CD4-positive, alpha-beta T cell (primary cell): ENCODE measurements around the gene SLC38A3. TPM values are rescaled to one million over a fixed set of nuclear protein-coding genes. Genes with fewer than 3 reads are reported as not detected.

Source experiments
- ATAC-seq: fragments of 200-7000 bp; cut with Tn5 transposase; one replicate; pipeline ENCODE4 v1.10.0; 2022; ENCODE audit warnings: mild to moderate bottlenecking; ENCODE audit not compliant: poor library complexity
- CTCF ChIA-PET: fragments of 350-600 bp; sonication (Branson Sonifier 250); formaldehyde crosslinking; loops from one replicate; lab custom pipeline; 2021; ENCODE audit warnings: antibody characterized with exemption, inconsistent platforms; lab: Charles Lee
- POLR2A ChIA-PET: fragments of 350-600 bp; sonication (Branson Sonifier 250); formaldehyde crosslinking; loops from one replicate; lab custom pipeline; 2021; ENCODE audit warnings: antibody characterized with exemption, inconsistent platforms; lab: Charles Lee
- DNase-seq, 14 experiments: peaks; one replicate each; pipeline ENCODE4 v3.0.0-alpha.2; 2013 to 2020; ENCODE audit warnings: mixed read lengths in 2 of 14
- H3K27ac ChIP-seq, 2 donors: one replicate each; pipeline versions ENCODE4 v1.5.1 to v1.7.0; 2013; ENCODE audit warnings: low read length in 2 of 2, low read depth in 1 of 2, mild to moderate bottlenecking in 1 of 2
- H3K27me3 ChIP-seq, 2 experiments: 1 replicate in 1 of 2; 2 replicates in 1 of 2; pipeline versions ENCODE4 v1.6.1 to v1.7.0; 2013; ENCODE audit warnings: low read length in 2 of 2, control low read depth in 1 of 2, mild to moderate bottlenecking in 1 of 2, moderate library complexity in 1 of 2; ENCODE audit not compliant: insufficient read depth in 2 of 2, control insufficient read depth in 1 of 2
- H3K36me3 ChIP-seq: one replicate; pipeline ENCODE4 v1.6.1; 2013; ENCODE audit warnings: low read length, control low read depth; ENCODE audit not compliant: insufficient read depth
- H3K4me1 ChIP-seq: one replicate; pipeline ENCODE4 v1.6.1; 2013; ENCODE audit warnings: low read length, control low read depth; ENCODE audit not compliant: insufficient read depth
- H3K4me3 ChIP-seq: one replicate; pipeline ENCODE4 v1.5.1; 2013; ENCODE audit warnings: mild to moderate bottlenecking, low read length, moderate library complexity
- H3K9me3 ChIP-seq, 2 experiments: 1 replicate in 1 of 2; 2 replicates in 1 of 2; pipeline versions ENCODE4 v1.6.1 to v1.7.0; 2013; ENCODE audit warnings: low read length in 2 of 2, mild to moderate bottlenecking in 2 of 2, control low read depth in 1 of 2, moderate library complexity in 1 of 2; ENCODE audit not compliant: control insufficient read depth in 1 of 2, insufficient read depth in 1 of 2
- H3K27ac Mint-ChIP-seq: one replicate; pipeline ENCODE4 v1.8.0; 2020; ENCODE audit warnings: mixed read lengths
- H3K27me3 Mint-ChIP-seq: one replicate; pipeline ENCODE4 v1.8.0; 2021; ENCODE audit warnings: mixed read lengths
- H3K36me3 Mint-ChIP-seq: one replicate; pipeline ENCODE4 v1.8.0; 2021; ENCODE audit warnings: low read depth, mixed read lengths
- H3K4me1 Mint-ChIP-seq: one replicate; pipeline ENCODE4 v1.8.0; 2021; ENCODE audit warnings: low read depth, mixed read lengths
- H3K4me3 Mint-ChIP-seq: one replicate; pipeline ENCODE4 v1.8.0; 2020; ENCODE audit warnings: mild to moderate bottlenecking, mixed read lengths
- H3K9me3 Mint-ChIP-seq: one replicate; pipeline ENCODE4 v1.8.0; 2020; ENCODE audit warnings: mixed read lengths
- CTCF ChIP-seq: fragments of 200-600 bp; IDR thresholded peaks from one replicate; pipeline ENCODE4 v1.8.0; 2022; ENCODE audit warnings: antibody characterized with exemption, mild to moderate bottlenecking
- intact Hi-C, 2 experiments: fragments of 100-400 bp; cut with DNase I in 1 of 2; cut with micrococcal nuclease in 1 of 2; formaldehyde crosslinking; loops; one replicate each; pipeline versions ENCODE4 v1.15.1 to v1.9.0; 2023 to 2025; cut with DNase I, micrococcal nuclease
- total RNA-seq, 174 experiments: library from RNA in 2 of 174; stranded (reverse) in 2 of 174; gene quantifications; one replicate each; pipeline ENCODE4 v1.2.3 and lab custom pipeline; 2021 to 2026

Gene SLC38A3
- total RNA-seq, 2 experiments from 2014 or later, result 1.0 to 1.1 TPM

- H3K36me3 Mint-ChIP-seq, result no peaks in the 10 kb centered on the region
- CTCF ChIA-PET, result no interaction called here
- ATAC-seq, result no peak
These were observed 37.2 kb upstream of the SLC38A3 start for GRCh38 chr3:50167841-50168209.

GRCh38 chr3:50168388-50168787, 36.7 kb upstream of the SLC38A3 start:
- TF ChIP-seq CTCF, result no peak
- CTCF ChIA-PET, result no interaction called here
- Mint-ChIP-seq H3K27ac (no peak overlapping the region), H3K4me1 (no peaks in the 10 kb centered on the region), H3K27me3 (no peaks in the 10 kb centered on the region), H3K36me3 (no peaks in the 10 kb centered on the region), H3K9me3 (no peaks in the 10 kb centered on the region), H3K4me3 (no peak overlapping the region)
- Histone ChIP-seq H3K36me3 (no peaks in the 10 kb centered on the region), H3K27me3 (no peaks in the 10 kb centered on the region), H3K4me1 (peaks cover under 1% of the 10 kb centered on the region), H3K27ac (no peak overlapping the region), H3K4me3 (no peak overlapping the region), H3K9me3 (no peaks in the 10 kb centered on the region)
- no peak for DNase-seq
- ATAC-seq, result no peak
- intact Hi-C loops, result loop anchor here in 1 of 2 experiments (10.0 kb wide), 1 partner anchor 226 kb away; no protein-coding TSS in a partner anchor
- POLR2A ChIA-PET, result no interaction called here

More at GRCh38 chr3:50167841-50168209, 37.2 kb upstream of the SLC38A3 start:
- Histone ChIP-seq H3K9me3 (no peaks in the 10 kb centered on the region), H3K27me3 (no peaks in the 10 kb centered on the region), H3K4me3 (no peak overlapping the region), H3K36me3 (no peaks in the 10 kb centered on the region), H3K4me1 (no peaks in the 10 kb centered on the region), H3K27ac (no peak overlapping the region)
- H3K27ac Mint-ChIP-seq, result no peak overlapping the region
- no peak overlapping the region for H3K4me3 Mint-ChIP-seq
- POLR2A ChIA-PET, result no interaction called here
- H3K9me3 Mint-ChIP-seq, result no peaks in the 10 kb centered on the region
- TF ChIP-seq CTCF, result no peak
- H3K27me3 Mint-ChIP-seq, result no peaks in the 10 kb centered on the region
- no peak for DNase-seq
- intact Hi-C loops, result loop anchor here in 1 of 2 experiments (10.0 kb wide), 1 partner anchor 227 kb away; no protein-coding TSS in a partner anchor
- H3K4me1 Mint-ChIP-seq, result no peaks in the 10 kb centered on the region

- H3K4me1 Mint-ChIP-seq, result no peaks in the 10 kb centered on the region
- no peak overlapping the region for H3K4me3 ChIP-seq
- CTCF ChIA-PET, result no interaction called here
These were observed 36.3 kb upstream of the SLC38A3 start for GRCh38 chr3:50168791-50169190.

More at GRCh38 chr3:50168791-50169190, 36.3 kb upstream of the SLC38A3 start:
- POLR2A ChIA-PET, result no interaction called here
- no peaks in the 10 kb centered on the region for H3K9me3 Mint-ChIP-seq
- peaks cover 4% of the 10 kb centered on the region for H3K4me1 ChIP-seq
- intact Hi-C loops, result loop anchor here in 1 of 2 experiments (10.0 kb wide), 1 partner anchor 226 kb away; no protein-coding TSS in a partner anchor
- no peaks in the 10 kb centered on the region for H3K36me3 ChIP-seq
- no peak for DNase-seq
- H3K4me3 Mint-ChIP-seq, result no peak overlapping the region
- H3K9me3 ChIP-seq, result no peaks in the 10 kb centered on the region
- no peak overlapping the region for H3K27ac Mint-ChIP-seq
- H3K27me3 ChIP-seq, result no peaks in the 10 kb centered on the region
- no peaks in the 10 kb centered on the region for H3K36me3 Mint-ChIP-seq
- no peaks in the 10 kb centered on the region for H3K27me3 Mint-ChIP-seq
- no peak for ATAC-seq
- no peak for TF ChIP-seq CTCF
- no peak overlapping the region for H3K27ac ChIP-seq
